ENCODE results near the gene SLC35D3.
"Not testable (repeated sequence)": the region's sequence is repeated elsewhere in the genome, so short reads cannot be mapped to it uniquely, and the experiment has no call there.

SLC35D3 gene

GRCh38 chr6:136921936-136922684 lies at the start of gene SLC35D3:
Gene SLC35D3 (plus strand): TSS chr6:136922301. CDS start chr6:136922429, 128 bp downstream.
- DNase-seq: no peak

GRCh38 chr6:136873748-136874147 lies 48.4 kb upstream of the SLC35D3 start:
- no peak for DNase-seq

- DNase-seq: not testable (repeated sequence)
Observed at GRCh38 chr6:136876469-136876868, 45.6 kb upstream of the SLC35D3 start.

- DNase-seq: no peak
Observed at GRCh38 chr6:136880748-136881460, 41.2 kb upstream of the SLC35D3 start.

- DNase-seq: no peak
Observed at GRCh38 chr6:136886091-136886490, 36.0 kb upstream of the SLC35D3 start.

- DNase-seq: no peak
Observed at GRCh38 chr6:136887953-136888352, 34.1 kb upstream of the SLC35D3 start.

- DNase-seq: peak; percentile 14
Observed at GRCh38 chr6:136889271-136890193, 32.6 kb upstream of the SLC35D3 start.

GRCh38 chr6:136890194-136890839 lies 31.8 kb upstream of the SLC35D3 start:
- DNase-seq: no peak

- no peak for DNase-seq
Observed at GRCh38 chr6:136890986-136891385, 31.1 kb upstream of the SLC35D3 start.

GRCh38 chr6:136893187-136893586 lies 28.9 kb upstream of the SLC35D3 start:
- no peak for DNase-seq

- DNase-seq: no peak
Observed at GRCh38 chr6:136895901-136896300, 26.2 kb upstream of the SLC35D3 start.

GRCh38 chr6:136897071-136897470 lies 25.0 kb upstream of the SLC35D3 start:
- no peak for DNase-seq

- no peak for DNase-seq
Observed at GRCh38 chr6:136901212-136901784, 20.8 kb upstream of the SLC35D3 start.

- not testable (repeated sequence) for DNase-seq
Observed at GRCh38 chr6:136904477-136904876, 17.6 kb upstream of the SLC35D3 start.

- DNase-seq: no peak
Observed at GRCh38 chr6:136914947-136915346, 7.2 kb upstream of the SLC35D3 start.

- DNase-seq: no peak
Observed at GRCh38 chr6:136918706-136919105, 3.4 kb upstream of the SLC35D3 start.

GRCh38 chr6:136920216-136920615 lies 1.9 kb upstream of the SLC35D3 start:
- no peak for DNase-seq

GRCh38 chr6:136920671-136921380 lies 1.3 kb upstream of the SLC35D3 start:
- no peak for DNase-seq

- DNase-seq: peak; percentile 12
Observed at GRCh38 chr6:136921381-136921935, 643 bp upstream of the SLC35D3 start.

GRCh38 chr6:136922685-136923006 lies 545 bp downstream of the SLC35D3 start:
- no peak for DNase-seq
